Lower lobe of right lung (tissue), 2 donors: ENCODE measurements around the gene ARMC7. TPM values are rescaled to one million over a fixed set of nuclear protein-coding genes. Genes with fewer than 3 reads are reported as not detected.
"Not testable (repeated sequence)": the region's sequence is repeated elsewhere in the genome, so short reads cannot be mapped to it uniquely, and the experiment has no call there.

ENCODE experiments used
- ATAC-seq, 2 donors: fragments of 200-7000 bp; cut with Tn5 transposase; one replicate each; pipeline ENCODE4 v1.9.1; 2020 to 2022; ENCODE audit warnings: mild to moderate bottlenecking in 2 of 2, moderate library complexity in 2 of 2
- DNase-seq: peaks from one replicate; pipeline ENCODE4 v3.0.0-alpha.2; 2020
- H3K27ac ChIP-seq: fragments of 200-600 bp; one replicate; pipeline ENCODE4 v1.8.0; 2022
- H3K27me3 ChIP-seq: fragments of 200-600 bp; one replicate; pipeline ENCODE4 v1.8.0; 2022; ENCODE audit warnings: low read depth
- H3K36me3 ChIP-seq: fragments of 200-600 bp; one replicate; pipeline ENCODE4 v1.8.0; 2022; ENCODE audit warnings: mild to moderate bottlenecking
- H3K4me1 ChIP-seq: fragments of 200-600 bp; one replicate; pipeline ENCODE4 v1.8.0; 2022
- H3K4me3 ChIP-seq: fragments of 200-600 bp; one replicate; pipeline ENCODE4 v1.8.0; 2022; ENCODE audit warnings: mild to moderate bottlenecking
- H3K9me3 ChIP-seq: fragments of 200-600 bp; one replicate; pipeline ENCODE4 v1.8.0; 2022
- intact Hi-C: fragments of 100-400 bp; cut with DNase I; formaldehyde crosslinking; loops from one replicate; pipeline ENCODE4 v1.11.0; 2022
- total RNA-seq: library from RNA; stranded (reverse); fragmentation: NEBNext Ultra II Directional; extraction: Animal tissue kit (Norgen Biotek cat#: 25700); gene quantifications from one replicate; pipeline ENCODE4 v1.2.1, GENCODE V29; 2021
- TF ChIP-seq, protein P1 (sequence below): fragments of 200-600 bp; IDR thresholded peaks from one replicate; pipeline ENCODE4 v1.8.0; 2022; ENCODE audit warnings: antibody characterized with exemption, mild to moderate bottlenecking
- donor health status: DM: no; HTN: yes; CAD: no; lungs with severe emphysema.

The ARMC7 gene
- total RNA-seq, 1 donor from 2014 or later = 16.7 TPM

DNA sequence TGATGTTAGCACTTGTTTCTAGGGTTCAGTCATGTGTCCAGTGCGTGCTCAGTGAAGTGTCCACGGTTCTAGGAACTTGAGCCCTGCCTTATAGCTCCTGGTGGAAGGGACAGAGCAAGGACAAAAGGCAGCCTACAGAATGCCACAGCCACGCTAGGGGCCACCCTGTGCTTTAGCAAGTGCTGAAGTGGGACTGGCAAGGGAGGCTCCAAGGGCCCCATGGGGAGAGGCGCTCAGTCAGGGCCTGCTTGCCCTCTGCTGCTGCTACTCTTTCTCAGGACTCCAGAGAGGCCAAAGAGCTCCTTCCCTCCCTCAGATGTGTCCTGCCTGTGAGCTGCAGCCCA, 15.0 kb downstream of the ARMC7 start:
- ATAC-seq = peak in 1 of 2 donors; percentile 18
- TF ChIP-seq, protein P1, sequence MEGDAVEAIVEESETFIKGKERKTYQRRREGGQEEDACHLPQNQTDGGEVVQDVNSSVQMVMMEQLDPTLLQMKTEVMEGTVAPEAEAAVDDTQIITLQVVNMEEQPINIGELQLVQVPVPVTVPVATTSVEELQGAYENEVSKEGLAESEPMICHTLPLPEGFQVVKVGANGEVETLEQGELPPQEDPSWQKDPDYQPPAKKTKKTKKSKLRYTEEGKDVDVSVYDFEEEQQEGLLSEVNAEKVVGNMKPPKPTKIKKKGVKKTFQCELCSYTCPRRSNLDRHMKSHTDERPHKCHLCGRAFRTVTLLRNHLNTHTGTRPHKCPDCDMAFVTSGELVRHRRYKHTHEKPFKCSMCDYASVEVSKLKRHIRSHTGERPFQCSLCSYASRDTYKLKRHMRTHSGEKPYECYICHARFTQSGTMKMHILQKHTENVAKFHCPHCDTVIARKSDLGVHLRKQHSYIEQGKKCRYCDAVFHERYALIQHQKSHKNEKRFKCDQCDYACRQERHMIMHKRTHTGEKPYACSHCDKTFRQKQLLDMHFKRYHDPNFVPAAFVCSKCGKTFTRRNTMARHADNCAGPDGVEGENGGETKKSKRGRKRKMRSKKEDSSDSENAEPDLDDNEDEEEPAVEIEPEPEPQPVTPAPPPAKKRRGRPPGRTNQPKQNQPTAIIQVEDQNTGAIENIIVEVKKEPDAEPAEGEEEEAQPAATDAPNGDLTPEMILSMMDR = no peak
- Histone ChIP-seq H3K9me3 (no peaks in the 10 kb centered on the region), H3K4me1 (peaks cover 25% of the 10 kb centered on the region), H3K36me3 (peaks cover 30% of the 10 kb centered on the region), H3K4me3 (no peak overlapping the region), H3K27ac (peak overlapping the region; percentile 83), H3K27me3 (no peaks in the 10 kb centered on the region)
- intact Hi-C loops = no loop called here
- no peak for DNase-seq

DNA sequence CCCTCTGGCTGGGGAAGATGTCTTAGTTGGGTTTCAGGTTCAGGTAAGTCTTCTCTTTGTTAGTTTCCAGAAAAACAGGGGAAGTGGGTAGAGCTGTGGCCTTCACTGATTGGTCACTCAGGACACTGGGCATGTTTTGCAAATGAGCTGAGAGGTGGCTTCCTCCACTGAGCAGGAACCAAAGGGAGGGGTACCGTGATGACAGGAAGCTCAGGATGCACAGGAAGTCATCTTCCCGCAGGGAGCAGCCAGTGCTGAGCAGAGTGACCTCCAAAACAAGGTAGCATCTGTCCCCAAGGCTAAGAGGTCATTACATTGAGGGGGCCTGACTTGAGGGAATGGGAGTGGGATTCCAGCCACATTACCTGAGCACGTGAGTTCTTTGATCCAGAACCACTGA, 16.2 kb downstream of the ARMC7 start:
- peaks cover 26% of the 10 kb centered on the region for H3K36me3 ChIP-seq
- no peak overlapping the region for H3K4me3 ChIP-seq
- TF ChIP-seq, protein P1 = no peak
- H3K4me1 ChIP-seq = peaks cover 35% of the 10 kb centered on the region
- ATAC-seq (no peak), DNase-seq (no peak)
- peak overlapping the region; percentile 83 for H3K27ac ChIP-seq
- H3K27me3 ChIP-seq = no peaks in the 10 kb centered on the region
- H3K9me3 ChIP-seq = no peaks in the 10 kb centered on the region
- intact Hi-C loops = no loop called here

DNA sequence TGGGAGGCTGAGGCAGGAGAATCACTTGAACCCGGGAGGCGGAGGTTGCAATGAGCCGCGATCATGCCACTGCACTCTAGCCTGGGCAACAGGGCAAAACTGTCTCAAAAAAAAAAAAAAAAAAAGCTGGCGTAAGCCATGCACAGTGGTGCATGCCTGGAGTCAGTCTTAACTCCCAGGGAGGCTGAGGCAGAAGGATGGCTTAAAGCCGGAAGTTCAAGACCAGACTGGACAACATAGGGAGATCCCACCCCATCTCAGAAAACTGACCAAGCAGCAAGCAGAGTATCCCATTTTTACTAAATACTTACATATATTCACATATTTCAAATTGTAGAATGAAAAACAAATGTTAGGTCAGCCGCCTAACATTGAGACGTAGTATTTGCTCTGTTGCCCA, 17.2 kb downstream of the ARMC7 start:
- DNase-seq (no peak), ATAC-seq (no peak)
- Histone ChIP-seq H3K36me3 (peaks cover 18% of the 10 kb centered on the region), H3K27ac (no peak overlapping the region), H3K27me3 (no peaks in the 10 kb centered on the region), H3K4me1 (peaks cover 40% of the 10 kb centered on the region), H3K9me3 (no peaks in the 10 kb centered on the region), H3K4me3 (no peak overlapping the region)
- TF ChIP-seq, protein P1 = no peak
- intact Hi-C loops = no loop called here

DNA sequence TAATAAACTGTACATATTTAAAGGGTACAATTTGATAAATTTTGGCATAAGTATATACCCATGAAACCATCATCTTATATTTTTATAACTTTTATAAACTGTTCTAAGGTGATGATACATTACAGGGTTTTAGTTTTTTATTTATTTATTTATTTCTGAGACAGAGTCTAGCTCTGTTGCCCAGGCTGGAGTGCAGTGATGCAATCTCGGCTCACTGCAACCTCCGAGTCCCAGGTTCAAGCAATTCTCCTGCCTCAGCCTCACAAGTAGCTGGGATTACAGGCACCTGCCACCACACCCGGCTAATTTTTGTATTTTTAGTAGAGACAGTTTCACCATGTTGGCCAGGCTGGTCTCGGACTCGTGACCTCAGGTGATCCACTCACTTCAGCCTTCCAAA, 18.2 kb downstream of the ARMC7 start:
- H3K9me3 ChIP-seq, H3K27ac ChIP-seq, H3K27me3 ChIP-seq, DNase-seq, H3K4me3 ChIP-seq, ATAC-seq, intact Hi-C loops: not testable (repeated sequence)
- H3K4me1 ChIP-seq = peaks cover 44% of the 10 kb centered on the region
- H3K36me3 ChIP-seq = peaks cover 18% of the 10 kb centered on the region

DNA sequence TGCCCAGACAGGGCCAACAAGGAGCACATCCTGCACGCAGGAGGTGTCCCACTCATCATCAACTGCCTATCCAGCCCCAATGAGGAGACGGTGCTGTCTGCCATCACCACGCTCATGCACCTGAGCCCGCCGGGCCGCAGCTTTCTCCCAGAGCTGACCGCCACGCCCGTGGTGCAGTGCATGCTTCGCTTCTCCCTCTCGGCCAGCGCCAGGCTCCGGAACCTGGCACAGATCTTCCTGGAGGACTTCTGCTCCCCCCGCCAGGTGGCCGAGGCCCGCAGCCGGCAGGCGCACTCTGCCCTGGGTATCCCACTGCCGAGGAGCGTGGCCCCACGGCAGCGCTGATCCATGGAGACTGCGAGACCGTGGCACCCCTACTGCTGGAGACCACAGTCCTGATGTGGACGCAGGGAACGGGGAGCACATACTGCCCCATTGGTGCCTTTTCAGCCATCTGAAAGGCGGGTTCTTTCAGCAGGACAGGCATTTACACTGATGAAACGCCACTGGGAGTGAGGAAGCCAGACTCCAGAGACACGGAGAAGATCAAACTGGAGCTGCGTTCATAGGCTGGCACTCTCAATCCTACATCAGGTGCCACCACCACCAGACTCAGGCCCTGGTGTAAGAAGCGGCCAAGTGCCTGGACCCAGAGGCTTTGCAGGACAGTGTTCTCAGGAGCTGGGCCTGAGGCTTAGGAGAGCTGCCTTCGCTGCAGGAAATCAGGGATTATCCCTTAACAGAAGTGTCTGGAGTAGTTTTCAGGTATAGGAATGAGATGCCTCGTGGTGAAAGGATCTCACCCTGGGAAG, 19.1 kb downstream of the ARMC7 start:
- peaks cover 42% of the 10 kb centered on the region for H3K4me1 ChIP-seq
- TF ChIP-seq, protein P1 = no peak
- H3K27me3 ChIP-seq = no peaks in the 10 kb centered on the region
- H3K4me3 ChIP-seq = no peak overlapping the region
- H3K27ac ChIP-seq = no peak overlapping the region
- no peaks in the 10 kb centered on the region for H3K9me3 ChIP-seq
- no peak for DNase-seq
- ATAC-seq = no peak
- H3K36me3 ChIP-seq = peaks cover 18% of the 10 kb centered on the region
- intact Hi-C loops = no loop called here

DNA sequence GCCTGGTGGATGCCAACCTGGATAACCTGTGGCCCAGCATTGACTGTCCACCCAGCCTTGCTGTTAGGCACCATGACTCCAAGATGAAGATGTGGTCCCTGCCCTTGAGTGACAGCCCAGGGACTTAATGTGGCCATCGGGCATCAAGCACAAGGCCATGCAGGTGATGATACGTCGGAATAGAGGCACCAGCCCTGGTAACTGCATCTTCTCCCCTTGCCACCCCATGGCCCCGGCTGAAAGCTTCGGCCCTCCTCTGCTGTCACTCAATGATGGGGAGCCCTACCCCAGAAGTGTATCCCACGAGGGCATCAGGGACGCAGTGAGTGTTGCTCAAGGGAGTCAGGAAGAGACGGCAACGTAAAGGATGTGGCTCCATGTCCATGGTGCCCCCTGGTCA, 19.8 kb downstream of the ARMC7 start:
- H3K36me3 ChIP-seq = peaks cover 18% of the 10 kb centered on the region
- H3K27me3 ChIP-seq = no peaks in the 10 kb centered on the region
- no peak for DNase-seq
- TF ChIP-seq, protein P1 = no peak
- intact Hi-C loops = no loop called here
- no peak for ATAC-seq
- no peak overlapping the region for H3K4me3 ChIP-seq
- no peak overlapping the region for H3K27ac ChIP-seq
- peaks cover 35% of the 10 kb centered on the region for H3K4me1 ChIP-seq
- no peaks in the 10 kb centered on the region for H3K9me3 ChIP-seq
